HG03280 (cell line): ENCODE results near the gene NPIPA8.
"Not testable (repeated sequence)": the region's sequence is repeated elsewhere in the genome, so short reads cannot be mapped to it uniquely, and the experiment has no call there.

Experiments used
- ATAC-seq: cut with Tn5 transposase; IDR thresholded peaks from one replicate; pipeline ENCODE4 v1.9.1; 2021; ENCODE audit warnings: mild to moderate bottlenecking, moderate library complexity; ENCODE audit not compliant: unreplicated experiment

Gene NPIPA8

GRCh38 chr16:18336636-18337035, at the start of gene NPIPA8:
NPIPA8 (minus strand) TSS chr16:18336736; CDS start chr16:18332662, 4,074 bp downstream.
- not testable (repeated sequence) for ATAC-seq

GRCh38 chr16:18385285-18385684, 48.7 kb upstream of the NPIPA8 start:
- ATAC-seq: not testable (repeated sequence)

GRCh38 chr16:18384869-18385268, 48.3 kb upstream of the NPIPA8 start:
- ATAC-seq: not testable (repeated sequence)

- ATAC-seq: not testable (repeated sequence)
Measured at GRCh38 chr16:18384098-18384636, 47.6 kb upstream of the NPIPA8 start.

GRCh38 chr16:18382696-18383095, 46.2 kb upstream of the NPIPA8 start:
- ATAC-seq: not testable (repeated sequence)

- not testable (repeated sequence) for ATAC-seq
Measured at GRCh38 chr16:18347742-18348141, 11.2 kb upstream of the NPIPA8 start.

- not testable (repeated sequence) for ATAC-seq
Measured at GRCh38 chr16:18346993-18347392, 10.5 kb upstream of the NPIPA8 start.

GRCh38 chr16:18344634-18345033, 8.1 kb upstream of the NPIPA8 start:
- ATAC-seq: not testable (repeated sequence)

- ATAC-seq: not testable (repeated sequence)
Measured at GRCh38 chr16:18341986-18342385, 5.5 kb upstream of the NPIPA8 start.

GRCh38 chr16:18341417-18341960, 5.0 kb upstream of the NPIPA8 start:
- ATAC-seq: not testable (repeated sequence)

- not testable (repeated sequence) for ATAC-seq
Measured at GRCh38 chr16:18339210-18339609, 2.7 kb upstream of the NPIPA8 start.

GRCh38 chr16:18311811-18312210, 24.7 kb downstream of the NPIPA8 start:
- not testable (repeated sequence) for ATAC-seq

- ATAC-seq: not testable (repeated sequence)
Measured at GRCh38 chr16:18309159-18309558, 27.4 kb downstream of the NPIPA8 start.

GRCh38 chr16:18307241-18307640, 29.3 kb downstream of the NPIPA8 start:
- not testable (repeated sequence) for ATAC-seq

- ATAC-seq: not testable (repeated sequence)
Measured at GRCh38 chr16:18306066-18306465, 30.5 kb downstream of the NPIPA8 start.

- ATAC-seq: not testable (repeated sequence)
Measured at GRCh38 chr16:18303059-18303706, 33.4 kb downstream of the NPIPA8 start.

- not testable (repeated sequence) for ATAC-seq
Measured at GRCh38 chr16:18297714-18298113, 38.8 kb downstream of the NPIPA8 start.

- ATAC-seq: not testable (repeated sequence)
Measured at GRCh38 chr16:18296931-18297330, 39.6 kb downstream of the NPIPA8 start.

GRCh38 chr16:18294371-18294770, 42.2 kb downstream of the NPIPA8 start:
- not testable (repeated sequence) for ATAC-seq

- ATAC-seq: not testable (repeated sequence)
Measured at GRCh38 chr16:18293337-18293956, 43.1 kb downstream of the NPIPA8 start.

- not testable (repeated sequence) for ATAC-seq
Measured at GRCh38 chr16:18290959-18291358, 45.6 kb downstream of the NPIPA8 start.

GRCh38 chr16:18286342-18286741, 50.2 kb downstream of the NPIPA8 start:
- ATAC-seq: not testable (repeated sequence)
